ENCODE measurements around the gene ZNF536. TPM values are rescaled to one million over a fixed set of nuclear protein-coding genes. Genes with fewer than 3 reads are reported as not detected.

ZNF536 gene
- total and polyA plus RNA-seq, 2 of the 4 experiments (the other 2 are of a cell fraction): not detected

- Histone ChIP-seq H2BK15ac (ENCODE audit: low read depth, low read length) (no peak overlapping the region), H3K56ac (ENCODE audit: extremely low read depth, insufficient read depth, low read length) (no peak overlapping the region), H4K20me1 (ENCODE audit: insufficient read depth, low read length) (no peaks in the 10 kb centered on the region), H2BK120ac (ENCODE audit: low read depth, low read length) (no peak overlapping the region), H3K4me2 (ENCODE audit: low read depth, low read length) (no peak overlapping the region), H3K9me1 (ENCODE audit: insufficient read depth, low read length) (no peaks in the 10 kb centered on the region), H3K79me1 (ENCODE audit: low read depth in 1 of 2, low read length in 2 of 2) (no peaks in the 10 kb centered on the region), H3K9me3 (ENCODE audit: control insufficient read depth, insufficient read depth, low read length) (peaks cover 24% of the 10 kb centered on the region; the same call in 1 of the 2 replicates), H3K27me3 (ENCODE audit: control insufficient read depth, insufficient read depth, low read length) (no peaks in the 10 kb centered on the region), H4K8ac (ENCODE audit: low read depth in 2 of 2, low read length in 2 of 2) (no peak overlapping the region), H2BK5ac (ENCODE audit: low read depth, low read length, poor library complexity, severe bottlenecking) (no peak overlapping the region), H4K5ac (ENCODE audit: low read depth, low read length) (no peak overlapping the region), H3K4me1 (ENCODE audit: control insufficient read depth, insufficient read depth, low read length) (no peaks in the 10 kb centered on the region), H3K4me3 (ENCODE audit: insufficient read depth, low read depth, low read length) (no peak overlapping the region), H3K36me3 (ENCODE audit: control insufficient read depth, insufficient read depth, low read length) (no peaks in the 10 kb centered on the region), H2AK5ac (ENCODE audit: low read depth, low read length) (no peak overlapping the region), H3K14ac (replicated peaks; ENCODE audit: low read depth, low read length) (no peak overlapping the region), H3K9ac (ENCODE audit: low read depth, low read length) (no peak overlapping the region), H4K91ac (ENCODE audit: insufficient read depth, low read depth, low read length) (no peak overlapping the region), H2AK9ac (replicated peaks; ENCODE audit: low read depth, low read length, poor library complexity) (no peak overlapping the region), H3K27ac (ENCODE audit: insufficient read depth, low read length) (no peak overlapping the region), H2BK20ac (ENCODE audit: low read depth, low read length) (no peak overlapping the region), H3K23ac (ENCODE audit: low read depth, low read length) (no peak overlapping the region), H2AFZ (replicated peaks; ENCODE audit: low read length, poor library complexity) (no peak overlapping the region), H3K4ac (ENCODE audit: low read depth, low read length) (no peak overlapping the region), H3K18ac (ENCODE audit: low read depth, low read length) (no peak overlapping the region)
- BruUV-seq (replicated peaks): no TSS peak
- POLR2A ChIA-PET (ENCODE audit: unreplicated experiment): no interaction called here
- ATAC-seq (ENCODE audit: low read depth): no peak
- no CpG with 5 or more reads among the region's 4 CpGs for WGBS, 2 experiments (ENCODE audit: extremely low coverage in 2 of 2, insufficient read length in 1 of 2)
- TF ChIP-seq MAFK (IDR thresholded peaks at IDR 0.05; ENCODE audit: low read depth, low read length) (no peak), NFE2L2 (IDR thresholded peaks at IDR 0.05; ENCODE audit: low read depth, low read length) (no peak), ELK1 (IDR thresholded peaks at IDR 0.05; ENCODE audit: borderline replicate concordance, low read depth, low read length) (no peak), POLR2A (IDR thresholded peaks at IDR 0.05; ENCODE audit: low read depth, low read length) (no peak), FOS (IDR thresholded peaks at IDR 0.05; ENCODE audit: low read depth, low read length) (no peak), MXI1 (IDR thresholded peaks at IDR 0.05; ENCODE audit: borderline replicate concordance, low read depth, low read length) (no peak)
- TF ChIP-seq, protein P1, sequence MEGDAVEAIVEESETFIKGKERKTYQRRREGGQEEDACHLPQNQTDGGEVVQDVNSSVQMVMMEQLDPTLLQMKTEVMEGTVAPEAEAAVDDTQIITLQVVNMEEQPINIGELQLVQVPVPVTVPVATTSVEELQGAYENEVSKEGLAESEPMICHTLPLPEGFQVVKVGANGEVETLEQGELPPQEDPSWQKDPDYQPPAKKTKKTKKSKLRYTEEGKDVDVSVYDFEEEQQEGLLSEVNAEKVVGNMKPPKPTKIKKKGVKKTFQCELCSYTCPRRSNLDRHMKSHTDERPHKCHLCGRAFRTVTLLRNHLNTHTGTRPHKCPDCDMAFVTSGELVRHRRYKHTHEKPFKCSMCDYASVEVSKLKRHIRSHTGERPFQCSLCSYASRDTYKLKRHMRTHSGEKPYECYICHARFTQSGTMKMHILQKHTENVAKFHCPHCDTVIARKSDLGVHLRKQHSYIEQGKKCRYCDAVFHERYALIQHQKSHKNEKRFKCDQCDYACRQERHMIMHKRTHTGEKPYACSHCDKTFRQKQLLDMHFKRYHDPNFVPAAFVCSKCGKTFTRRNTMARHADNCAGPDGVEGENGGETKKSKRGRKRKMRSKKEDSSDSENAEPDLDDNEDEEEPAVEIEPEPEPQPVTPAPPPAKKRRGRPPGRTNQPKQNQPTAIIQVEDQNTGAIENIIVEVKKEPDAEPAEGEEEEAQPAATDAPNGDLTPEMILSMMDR (conservative IDR thresholded peaks at IDR 0.05; ENCODE audit: low read depth, low read length): no peak
- dilution Hi-C loops (cut with HindIII; ENCODE audit: low sequenced_read_pairs, unreplicated experiment) (no loop called here), intact Hi-C loops (cut with micrococcal nuclease) (no loop called here), in situ Hi-C loops (cut with MboI; ENCODE audit: low sequenced_read_pairs) (no loop called here)
- CTCF ChIA-PET: no interaction called here
- DNase-seq: no peak
Measured at GRCh38 chr19:30580673-30581072, 208.5 kb downstream of the ZNF536 start.

Data from IMR-90 (cell line).